Measurements from ENCODE around the gene BIRC3.

The BIRC3 gene

GRCh38 chr11:102378818-102379217, 61.5 kb downstream of the BIRC3 start:
- FAIRE-seq: no peak

GRCh38 chr11:102382384-102382783, 65.1 kb downstream of the BIRC3 start:
- no peak for FAIRE-seq

- no peak for FAIRE-seq
These were observed 66.6 kb downstream of the BIRC3 start for GRCh38 chr11:102383839-102384238.

- FAIRE-seq: no peak
These were observed 67.3 kb downstream of the BIRC3 start for GRCh38 chr11:102384419-102385079.

GRCh38 chr11:102385085-102386007, 68.1 kb downstream of the BIRC3 start:
- FAIRE-seq: no peak

- FAIRE-seq: no peak
These were observed 69.0 kb downstream of the BIRC3 start for GRCh38 chr11:102386136-102386734.

GRCh38 chr11:102387043-102387781, 69.9 kb downstream of the BIRC3 start:
- FAIRE-seq: no peak
